ENCODE data around the gene RAMP1.

- no peak for TF ChIP-seq CTCF (IDR thresholded peaks at IDR 0.05)
- TF ChIP-seq POLR2A (IDR thresholded peaks at IDR 0.05), result no peak
Measured at GRCh38 chr2:237896956-237897355, 37.5 kb downstream of the RAMP1 start.

All from thyroid gland (tissue), 4 donors.